RKO (cell line): Measurements from ENCODE around the gene SIMC1.
"Not testable (repeated sequence)": the region's sequence is repeated elsewhere in the genome, so short reads cannot be mapped to it uniquely, and the experiment has no call there.

Source experiments
- DNase-seq: peaks from one replicate; pipeline ENCODE4 v3.0.0-alpha.2; 2016; ENCODE audit warnings: low spot score

SIMC1 gene

GRCh38 chr5:176237971-176238644 is at the start of gene SIMC1:
Gene SIMC1, plus strand, starts transcription at chr5:176238424. Its CDS starts 85 bp downstream, at chr5:176238509.
- DNase-seq = not testable (repeated sequence)

- no peak for DNase-seq
Observed at GRCh38 chr5:176188506-176189193, 49.6 kb upstream of the SIMC1 start.

GRCh38 chr5:176189857-176190256 is 48.4 kb upstream of the SIMC1 start:
- DNase-seq = no peak

GRCh38 chr5:176190886-176191755 is 47.1 kb upstream of the SIMC1 start:
- DNase-seq = no peak

GRCh38 chr5:176192094-176192721 is 46.0 kb upstream of the SIMC1 start:
- DNase-seq = no peak

GRCh38 chr5:176192722-176193117 is 45.5 kb upstream of the SIMC1 start:
- DNase-seq = not testable (repeated sequence)

GRCh38 chr5:176193636-176194035 is 44.6 kb upstream of the SIMC1 start:
- not testable (repeated sequence) for DNase-seq

- DNase-seq = not testable (repeated sequence)
Observed at GRCh38 chr5:176194238-176195083, 43.8 kb upstream of the SIMC1 start.

GRCh38 chr5:176195084-176195413 is 43.2 kb upstream of the SIMC1 start:
- not testable (repeated sequence) for DNase-seq

GRCh38 chr5:176195487-176196207 is 42.6 kb upstream of the SIMC1 start:
- DNase-seq = not testable (repeated sequence)

- not testable (repeated sequence) for DNase-seq
Observed at GRCh38 chr5:176196781-176197180, 41.4 kb upstream of the SIMC1 start.

- DNase-seq = not testable (repeated sequence)
Observed at GRCh38 chr5:176197234-176197858, 40.9 kb upstream of the SIMC1 start.

GRCh38 chr5:176198299-176198698 is 39.9 kb upstream of the SIMC1 start:
- DNase-seq = not testable (repeated sequence)

GRCh38 chr5:176198991-176199733 is 39.1 kb upstream of the SIMC1 start:
- not testable (repeated sequence) for DNase-seq

GRCh38 chr5:176199803-176200399 is 38.3 kb upstream of the SIMC1 start:
- DNase-seq = not testable (repeated sequence)

- no peak for DNase-seq
Observed at GRCh38 chr5:176201811-176202210, 36.4 kb upstream of the SIMC1 start.

- no peak for DNase-seq
Observed at GRCh38 chr5:176203086-176203485, 35.1 kb upstream of the SIMC1 start.

- DNase-seq = not testable (repeated sequence)
Observed at GRCh38 chr5:176203535-176203934, 34.7 kb upstream of the SIMC1 start.

- not testable (repeated sequence) for DNase-seq
Observed at GRCh38 chr5:176214466-176215021, 23.7 kb upstream of the SIMC1 start.
